OCI-LY1 (cell line): Measurements from ENCODE around the gene BLOC1S6.

Experiments
- CTCF ChIP-seq: fragments of 200-600 bp; sonication (generic), shearing (Covaris generic); IDR thresholded peaks from 2 replicates; pipeline ENCODE4 v1.5.1; 2017; ENCODE audit warnings: mild to moderate bottlenecking, antibody characterized with exemption, low read length, moderate library complexity, mixed read lengths
- EZH2 ChIP-seq: fragments of 200-600 bp; sonication (generic), shearing (Covaris generic); IDR thresholded peaks from 2 replicates; pipeline ENCODE4 v1.8.0; 2017; ENCODE audit warnings: borderline replicate concordance, mixed run types, mild to moderate bottlenecking, antibody characterized with exemption, low read length, moderate library complexity, mixed read lengths

- TF ChIP-seq EZH2 (no peak), CTCF (no peak)
Observed at GRCh38 chr15:45572617-45573016, 14.6 kb upstream of the BLOC1S6 start.
